D721Med (cell line): ENCODE measurements around the gene TDRD1.

ENCODE experiments used
- DNase-seq: peaks from one replicate; pipeline ENCODE4 v3.0.0; 2011; ENCODE audit warnings: low spot score; ENCODE audit not compliant: insufficient read length
- FAIRE-seq: peaks from 2 replicates; lab custom pipeline; 2011; peaks lifted over from hg19 to GRCh38; lab: Jason Lieb, UNC
- TF ChIP-seq, protein P1 (sequence below): IDR thresholded peaks from 2 replicates; pipeline ENCODE4 v1.5.1; 2012; ENCODE audit warnings: mild to moderate bottlenecking, control low read depth; ENCODE audit not compliant: insufficient read depth; ENCODE audit errors: missing control alignments

TDRD1 gene

DNA sequence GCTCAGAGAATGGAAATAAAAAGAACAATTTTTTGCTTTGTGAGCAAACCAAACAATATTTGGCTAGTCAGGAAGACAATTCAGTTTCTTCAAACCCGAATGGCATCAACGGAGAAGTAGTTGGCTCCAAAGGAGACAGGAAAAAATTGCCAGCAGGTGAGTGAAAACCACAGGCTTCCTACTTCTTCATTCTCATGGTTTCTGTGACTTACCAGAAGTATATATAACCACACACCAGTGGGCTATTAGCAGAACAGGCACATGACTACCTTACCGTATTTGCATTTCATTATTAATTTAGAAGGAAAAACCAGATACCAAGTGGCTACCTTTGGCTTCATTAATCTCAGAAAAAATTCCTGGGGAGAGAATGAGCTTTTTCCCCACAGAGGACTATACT, 8.8 kb downstream of the TDRD1 start:
- no peak for DNase-seq
- TF ChIP-seq, protein P1, sequence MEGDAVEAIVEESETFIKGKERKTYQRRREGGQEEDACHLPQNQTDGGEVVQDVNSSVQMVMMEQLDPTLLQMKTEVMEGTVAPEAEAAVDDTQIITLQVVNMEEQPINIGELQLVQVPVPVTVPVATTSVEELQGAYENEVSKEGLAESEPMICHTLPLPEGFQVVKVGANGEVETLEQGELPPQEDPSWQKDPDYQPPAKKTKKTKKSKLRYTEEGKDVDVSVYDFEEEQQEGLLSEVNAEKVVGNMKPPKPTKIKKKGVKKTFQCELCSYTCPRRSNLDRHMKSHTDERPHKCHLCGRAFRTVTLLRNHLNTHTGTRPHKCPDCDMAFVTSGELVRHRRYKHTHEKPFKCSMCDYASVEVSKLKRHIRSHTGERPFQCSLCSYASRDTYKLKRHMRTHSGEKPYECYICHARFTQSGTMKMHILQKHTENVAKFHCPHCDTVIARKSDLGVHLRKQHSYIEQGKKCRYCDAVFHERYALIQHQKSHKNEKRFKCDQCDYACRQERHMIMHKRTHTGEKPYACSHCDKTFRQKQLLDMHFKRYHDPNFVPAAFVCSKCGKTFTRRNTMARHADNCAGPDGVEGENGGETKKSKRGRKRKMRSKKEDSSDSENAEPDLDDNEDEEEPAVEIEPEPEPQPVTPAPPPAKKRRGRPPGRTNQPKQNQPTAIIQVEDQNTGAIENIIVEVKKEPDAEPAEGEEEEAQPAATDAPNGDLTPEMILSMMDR = no peak
- FAIRE-seq = no peak

DNA sequence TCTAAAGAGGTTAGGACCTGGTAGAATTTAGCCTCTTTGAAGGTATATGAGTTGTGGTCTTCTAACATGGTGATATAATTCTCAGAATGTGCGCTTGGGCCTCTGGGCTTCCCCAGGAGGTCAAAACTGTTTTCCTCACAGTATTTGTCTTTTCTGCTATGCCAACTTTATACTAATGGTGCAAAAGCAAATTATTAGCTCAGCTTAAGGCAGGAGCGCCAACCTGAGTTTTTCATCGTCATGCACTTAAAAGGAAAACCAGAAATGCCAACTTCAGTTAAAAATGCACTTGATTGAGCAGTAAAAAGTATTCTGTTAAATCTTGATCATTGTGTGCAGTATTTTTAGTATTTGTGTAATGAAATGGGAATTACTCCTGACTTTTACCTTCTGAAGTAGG, 9.7 kb downstream of the TDRD1 start:
- FAIRE-seq = no peak

DNA sequence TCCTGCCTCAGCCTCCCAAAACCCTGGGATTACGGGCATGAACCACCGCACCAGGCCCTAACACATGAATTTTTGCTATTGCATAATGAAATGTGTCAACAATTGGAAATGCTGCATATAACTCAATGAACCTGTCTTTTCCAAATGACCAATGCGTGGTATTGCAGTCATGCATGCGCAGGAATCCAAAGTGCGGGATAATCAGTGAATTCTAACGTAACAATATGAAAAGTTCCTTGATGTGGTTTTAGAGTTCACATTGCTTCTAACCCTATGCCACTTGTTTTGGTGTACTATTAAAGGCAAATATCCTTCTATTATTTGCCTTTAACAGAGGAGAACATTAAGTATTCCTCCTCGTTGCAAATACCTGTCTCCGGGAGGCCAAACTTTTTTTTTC, 10.5 kb downstream of the TDRD1 start:
- FAIRE-seq = no peak

More for the DNA sequence above, 9.7 kb downstream of the TDRD1 start:
- TF ChIP-seq, protein P1 = no peak
- DNase-seq = no peak

DNA sequence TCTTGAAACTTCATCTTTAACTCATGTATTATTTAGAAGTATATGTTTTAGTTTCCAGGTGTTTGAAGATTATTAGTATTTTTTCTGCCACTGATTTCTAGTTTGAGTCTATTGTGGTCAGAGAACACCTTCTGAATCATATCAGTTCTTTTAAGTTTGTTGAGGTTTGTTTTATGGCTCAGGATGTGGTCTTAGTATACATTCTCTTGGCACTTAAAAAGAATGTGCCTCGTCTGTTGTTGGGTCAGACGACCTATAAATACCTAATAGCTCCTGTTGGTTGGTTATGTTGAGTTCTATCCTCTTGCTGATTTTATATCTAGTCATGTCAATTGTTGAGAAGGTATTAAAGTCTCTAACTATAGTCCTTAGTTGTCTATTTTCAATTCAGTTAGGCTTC, 15.9 kb downstream of the TDRD1 start:
- TF ChIP-seq, protein P1 = no peak
- DNase-seq (no peak), FAIRE-seq (no peak)

More for the DNA sequence above, 10.5 kb downstream of the TDRD1 start:
- TF ChIP-seq, protein P1 = no peak
- DNase-seq = no peak

DNA sequence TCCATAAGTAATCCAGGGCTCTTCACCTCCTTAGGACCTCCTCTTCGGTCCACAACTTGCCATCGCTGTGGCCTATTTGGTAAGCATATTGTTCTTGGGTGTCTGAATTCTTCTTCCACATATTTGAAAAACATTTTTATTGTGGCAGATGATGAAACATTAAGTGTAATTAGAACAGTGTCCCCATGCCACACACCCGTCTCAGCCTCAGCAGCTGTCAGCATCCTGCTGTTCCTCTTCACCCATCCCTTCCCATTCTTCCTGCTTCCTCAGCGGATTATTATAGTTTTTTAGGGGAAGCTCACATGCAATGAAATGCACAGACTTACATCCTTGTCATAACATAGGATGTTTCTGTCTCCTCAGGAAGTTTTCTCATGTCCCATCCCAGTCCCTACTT, 20.1 kb downstream of the TDRD1 start:
- TF ChIP-seq, protein P1 = no peak
- FAIRE-seq (no peak), DNase-seq (no peak)

DNA sequence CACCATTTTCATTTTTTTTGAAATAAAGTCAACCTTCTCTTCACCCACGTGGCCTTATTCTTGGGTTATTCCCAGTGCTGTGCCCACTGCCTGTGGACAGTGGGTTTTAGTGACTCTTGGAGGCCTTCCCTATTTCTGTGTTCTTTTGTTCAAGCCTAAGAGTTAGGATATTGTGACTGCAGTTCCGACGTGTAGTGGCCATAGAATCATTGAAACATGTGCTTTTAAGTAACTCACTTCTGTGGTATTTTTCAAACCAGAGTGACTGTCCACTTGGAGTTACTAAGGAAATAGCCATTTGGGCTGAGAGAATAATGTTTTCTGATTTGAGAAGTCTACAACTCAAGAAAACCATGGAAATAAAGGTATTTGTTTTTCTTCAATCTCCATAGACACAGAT, 23.7 kb downstream of the TDRD1 start:
- FAIRE-seq (no peak), DNase-seq (no peak)
- TF ChIP-seq, protein P1 = no peak

DNA sequence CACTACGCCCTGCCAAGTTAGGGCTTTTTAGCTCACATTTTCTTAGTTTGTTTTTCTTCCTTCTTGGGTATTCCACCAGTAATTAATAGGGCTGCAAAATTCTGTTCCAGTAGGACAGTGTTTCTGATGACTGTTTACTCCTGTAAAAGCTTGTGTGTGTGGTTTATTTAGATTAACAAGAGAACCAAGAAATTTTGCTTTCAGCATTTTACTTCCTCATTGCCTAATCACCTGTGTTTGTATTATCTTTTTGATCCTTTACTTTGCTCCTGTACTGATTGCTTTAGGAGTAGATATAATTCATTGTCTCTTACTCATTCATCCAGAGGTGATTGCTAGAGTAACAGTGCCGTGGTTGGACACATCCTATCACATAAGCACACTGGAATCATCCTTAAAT, 27.7 kb downstream of the TDRD1 start:
- no peak for DNase-seq
- TF ChIP-seq, protein P1 = no peak
- FAIRE-seq = no peak
